HG02973 (cell line): ENCODE data around the gene ASAP3.

Experiments
- ATAC-seq: cut with Tn5 transposase; IDR thresholded peaks from one replicate; pipeline ENCODE4 v1.9.1; 2021; ENCODE audit warnings: moderate library complexity; ENCODE audit not compliant: unreplicated experiment

Gene ASAP3

DNA sequence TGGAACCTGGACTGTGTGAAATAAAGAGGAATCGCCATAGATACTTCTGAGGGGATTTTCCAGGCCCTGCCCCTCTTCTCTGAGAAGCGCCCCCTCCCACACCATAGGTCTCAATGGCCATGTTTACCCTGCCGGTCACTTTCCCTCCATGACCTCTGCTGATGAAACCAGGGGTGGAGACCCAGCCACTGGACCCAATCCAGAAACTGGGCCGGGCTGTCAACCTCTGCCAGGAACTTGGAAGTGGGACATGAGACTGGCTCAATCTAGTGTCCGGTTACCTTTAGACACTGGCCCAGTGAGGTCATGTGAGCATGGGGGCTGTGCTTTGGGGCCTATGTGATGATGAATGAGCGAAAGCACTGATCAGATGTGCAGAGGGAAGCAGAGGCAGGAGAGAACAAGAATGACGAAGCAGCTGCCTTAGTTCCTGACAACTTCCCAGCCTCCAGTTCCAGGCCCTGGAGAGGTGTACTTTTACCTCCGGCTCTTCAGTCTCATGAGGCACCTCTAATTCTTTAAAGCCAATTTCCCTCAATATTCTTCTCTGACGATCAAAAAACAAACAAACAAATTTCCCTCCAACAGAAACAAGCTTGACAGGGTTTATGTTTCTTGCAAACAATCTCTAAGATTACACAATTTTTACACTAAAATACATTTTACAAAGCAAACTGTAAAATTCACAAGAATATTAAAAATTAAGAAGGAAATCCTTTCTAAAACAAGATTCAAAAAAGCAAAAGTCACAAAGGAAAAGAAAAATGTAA, 4.9 kb downstream of the ASAP3 start:
- ATAC-seq, result no peak

DNA sequence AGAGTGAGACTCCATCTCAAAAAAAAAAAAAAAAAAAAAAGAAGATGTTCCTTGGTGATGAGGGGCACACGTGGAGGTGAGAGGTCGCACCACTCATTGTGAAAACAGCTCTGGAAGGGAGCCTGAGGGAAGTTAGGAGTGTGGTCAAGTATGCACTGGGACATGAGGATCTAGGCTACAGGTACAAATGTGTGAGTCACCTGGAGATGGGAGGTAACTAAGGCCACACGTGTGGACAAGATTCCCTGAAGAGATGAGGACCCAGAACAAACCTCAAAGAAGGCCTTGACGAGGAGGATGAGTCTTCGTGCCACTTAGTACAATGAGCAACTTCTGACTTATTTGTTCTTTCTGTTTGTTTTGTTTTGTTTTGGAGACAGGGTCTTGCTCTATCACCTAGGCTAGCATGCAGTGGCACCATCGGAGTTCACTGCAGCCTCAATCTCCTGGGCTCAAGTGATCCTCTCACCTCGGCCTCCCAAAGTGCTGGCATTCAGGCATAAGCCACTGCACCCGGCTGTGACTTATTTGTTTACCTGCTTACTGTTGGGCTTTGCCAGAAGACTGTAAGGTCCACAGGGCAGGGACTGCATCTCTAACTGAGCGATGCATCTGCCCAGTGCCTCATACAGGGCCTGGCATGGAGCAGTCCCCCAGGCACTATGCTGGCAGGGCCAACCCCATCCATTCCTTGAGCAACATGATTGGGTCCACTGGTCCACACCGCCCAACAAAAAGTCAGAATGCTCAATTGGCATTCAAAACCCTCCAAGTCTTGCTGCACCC, 6.4 kb downstream of the ASAP3 start:
- no peak for ATAC-seq

DNA sequence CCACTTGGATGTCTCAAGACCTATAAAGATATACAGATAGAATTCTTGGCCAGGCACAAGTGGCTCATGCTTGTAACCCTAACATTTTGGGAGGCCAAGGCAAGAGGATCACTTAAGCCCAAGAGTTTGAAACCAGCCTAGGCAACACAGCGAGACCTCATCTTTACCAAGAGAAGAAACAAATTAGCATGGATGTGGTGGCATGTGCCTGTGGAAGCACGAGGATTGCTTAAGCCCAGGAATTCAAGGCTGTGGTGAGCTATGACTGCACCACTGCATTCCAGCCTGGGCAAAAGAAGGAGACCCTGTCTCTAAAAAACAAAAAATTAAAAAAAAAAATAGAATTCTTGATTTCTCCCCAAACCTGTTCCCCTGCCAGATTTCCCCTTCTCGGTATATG, 8.3 kb downstream of the ASAP3 start:
- ATAC-seq, result no peak

DNA sequence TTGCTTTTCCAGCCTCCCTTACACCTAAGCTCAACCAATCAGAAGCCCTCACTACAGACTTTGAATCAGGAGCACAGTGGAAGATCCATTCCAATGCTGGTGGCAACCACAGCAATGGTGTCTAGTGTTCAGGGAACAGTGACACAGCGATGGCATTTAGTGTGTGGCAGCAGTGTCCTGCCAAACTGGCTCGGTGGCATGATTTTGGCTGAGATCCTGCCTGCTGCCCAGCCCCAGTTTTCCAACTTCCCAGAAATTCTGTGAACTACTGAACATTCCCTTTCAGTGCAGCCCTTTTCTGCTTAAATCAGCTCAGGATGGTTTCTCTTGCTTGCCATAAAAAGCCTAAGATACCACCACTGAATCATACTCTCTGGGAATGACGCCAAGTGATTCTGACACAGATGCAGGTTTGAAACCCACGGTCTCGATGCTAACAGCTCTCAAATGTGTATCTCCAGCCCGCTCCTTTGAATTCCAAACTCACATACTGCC, 8.8 kb downstream of the ASAP3 start:
- no peak for ATAC-seq

DNA sequence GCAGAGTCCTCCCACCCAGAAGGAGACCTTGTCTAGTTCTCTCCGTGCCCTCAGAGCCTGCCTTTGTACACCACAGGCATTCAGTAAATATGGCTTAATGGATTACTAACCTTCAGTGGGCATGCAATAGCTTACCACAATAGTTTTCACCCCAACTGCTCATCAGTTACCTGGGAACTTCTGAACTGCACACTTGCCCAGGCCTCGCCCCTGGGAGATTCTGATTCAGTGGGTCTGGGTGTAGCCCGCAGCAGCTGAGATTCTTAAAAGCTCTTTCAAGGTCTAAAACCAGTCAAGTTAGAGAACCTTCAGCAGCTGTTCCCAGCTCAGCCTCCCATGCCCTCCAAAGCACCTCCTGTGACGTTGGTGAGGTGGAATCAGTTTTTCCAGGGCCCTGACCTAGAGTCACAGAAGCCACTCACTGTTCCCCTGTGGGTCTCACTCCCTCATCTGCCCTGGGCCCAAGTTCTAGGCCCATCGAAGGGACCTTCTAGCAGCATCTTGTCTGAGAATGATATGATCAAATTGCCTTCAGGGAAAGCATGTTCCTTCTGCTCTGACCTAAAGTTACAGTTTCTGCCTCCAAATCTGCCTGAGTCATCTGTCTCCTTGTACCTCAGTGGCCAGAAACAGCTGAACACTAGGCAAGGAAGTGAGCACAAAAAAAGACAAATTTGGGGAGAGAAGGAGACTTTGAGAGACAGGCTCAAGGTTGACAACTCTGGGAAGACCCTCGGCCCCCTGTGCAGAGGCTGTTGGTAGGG, 10.8 kb downstream of the ASAP3 start:
- no peak for ATAC-seq

DNA sequence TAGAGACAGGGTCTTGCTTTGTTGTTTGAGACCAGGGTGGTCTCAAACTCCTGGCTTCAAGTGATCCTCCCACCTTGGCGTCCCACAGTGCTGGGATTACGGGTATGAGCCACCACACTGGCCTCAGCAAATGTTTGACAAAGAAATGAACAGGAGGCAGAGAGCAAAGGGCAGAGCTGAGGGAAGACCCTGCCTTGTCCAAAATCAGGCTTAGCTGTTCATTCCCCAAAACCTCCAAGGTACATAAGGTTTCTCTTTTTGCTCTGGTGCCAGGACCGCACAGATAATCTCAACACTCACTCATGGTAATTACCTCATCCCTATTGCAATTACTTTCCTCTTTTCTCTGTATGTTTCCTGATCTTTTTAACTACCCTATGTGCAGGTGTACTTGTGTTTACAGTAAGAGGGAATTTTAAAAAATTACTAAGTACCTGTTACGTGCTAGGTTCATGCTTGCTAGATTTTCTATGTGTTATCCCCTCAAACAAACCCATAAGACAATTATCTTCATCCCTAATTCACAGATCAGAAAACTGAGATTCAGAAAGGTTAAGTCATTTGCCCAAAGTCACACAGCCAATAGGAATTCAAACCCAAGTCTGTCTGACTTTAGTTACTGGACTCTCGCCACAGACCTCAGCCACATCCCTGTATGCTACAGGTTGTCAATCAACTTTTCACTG, 11.5 kb downstream of the ASAP3 start:
- no peak for ATAC-seq

DNA sequence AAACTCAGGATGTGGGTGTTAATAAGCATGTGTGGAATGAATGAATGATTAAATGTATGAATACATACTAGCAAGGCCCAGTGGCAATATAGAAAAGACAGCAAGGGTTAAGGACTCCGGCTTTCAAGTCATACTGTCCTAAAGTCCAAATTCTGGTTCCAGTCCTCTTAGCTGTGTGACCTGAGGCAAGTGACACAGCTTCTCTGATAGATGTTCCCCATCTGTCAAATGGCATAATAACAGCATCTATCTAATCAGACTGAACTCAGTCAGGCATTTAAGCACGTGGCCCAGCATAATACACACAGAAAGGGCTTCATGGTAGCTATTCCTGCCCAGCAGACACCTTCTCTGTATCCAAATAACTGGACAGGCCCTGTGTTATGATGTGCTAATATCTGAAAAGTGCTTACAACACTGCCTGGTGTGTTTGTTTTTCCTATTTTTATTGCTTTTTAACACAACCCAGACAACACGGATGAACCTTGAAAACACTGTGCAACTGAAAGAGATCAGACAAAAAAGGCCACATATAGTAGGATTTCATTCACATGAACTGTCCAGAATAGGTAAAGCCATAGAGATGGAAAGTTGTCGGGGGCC, 12.4 kb downstream of the ASAP3 start:
- ATAC-seq, result no peak

DNA sequence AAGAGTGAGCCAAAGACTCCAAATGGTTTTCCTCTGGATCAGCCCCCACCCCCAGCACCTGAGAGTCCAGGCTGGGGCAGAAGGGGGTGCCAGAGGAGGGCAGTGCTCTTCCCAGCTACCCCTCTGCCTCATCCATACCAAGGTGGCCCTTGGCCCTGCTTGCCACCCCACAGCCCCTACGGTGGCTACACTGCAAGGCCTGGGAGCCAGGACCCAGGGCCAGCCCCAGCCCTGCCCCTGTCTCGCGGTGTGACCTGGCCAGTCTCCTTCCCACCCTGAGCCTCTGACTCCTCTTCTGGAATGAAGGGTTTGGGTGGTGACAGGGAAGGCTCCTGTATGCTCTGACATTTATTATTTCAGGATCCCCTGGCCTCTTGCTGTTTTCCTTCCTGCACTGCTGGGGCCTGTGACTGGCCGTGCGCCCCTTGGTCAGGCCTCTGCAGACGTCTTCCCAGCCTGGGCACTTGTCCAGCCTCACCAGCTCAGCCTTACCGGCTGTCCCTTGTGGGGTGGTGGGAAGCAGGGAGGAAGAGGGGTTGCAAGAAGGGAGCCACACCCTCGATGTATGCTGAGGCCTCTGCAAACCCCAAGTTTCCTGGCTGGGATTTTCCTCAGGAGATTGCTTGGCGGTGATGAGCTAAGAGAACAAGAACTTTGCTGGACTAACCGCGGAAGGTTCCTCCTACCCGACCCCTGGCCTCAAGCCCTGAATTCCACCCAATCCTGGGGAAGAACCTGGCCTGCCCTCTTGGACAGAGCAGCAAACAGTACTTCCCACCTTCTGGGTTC, 13.5 kb downstream of the ASAP3 start:
- no peak for ATAC-seq

DNA sequence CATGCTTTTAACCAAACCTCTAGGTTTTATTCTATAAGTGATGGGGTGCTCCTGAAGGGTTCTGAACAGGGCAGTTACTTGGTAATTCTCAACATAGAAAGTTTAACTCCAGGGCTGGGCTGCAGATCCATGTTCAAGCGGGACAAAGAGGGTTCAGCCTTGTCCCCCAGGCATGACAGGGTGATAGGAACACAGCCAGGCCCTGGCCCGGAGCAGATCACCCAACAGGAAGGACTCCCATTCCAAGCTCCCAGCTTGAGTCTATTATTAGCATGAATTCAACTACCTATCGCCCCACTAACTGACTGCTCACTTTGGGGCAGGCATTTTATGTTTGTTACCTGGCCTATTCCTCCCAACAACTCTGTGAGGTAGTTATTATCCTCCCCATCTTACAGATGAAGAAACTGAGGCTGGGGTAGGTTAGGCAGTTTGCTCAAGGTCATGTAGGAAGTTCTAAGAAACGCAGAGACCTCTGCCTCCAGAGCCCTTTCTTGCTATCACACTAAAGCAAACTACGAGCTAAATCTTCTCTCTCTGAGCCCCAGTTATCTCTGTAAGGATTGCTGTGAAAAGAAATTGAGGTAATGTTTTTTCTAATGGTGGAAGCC, 14.5 kb downstream of the ASAP3 start:
- no peak for ATAC-seq

DNA sequence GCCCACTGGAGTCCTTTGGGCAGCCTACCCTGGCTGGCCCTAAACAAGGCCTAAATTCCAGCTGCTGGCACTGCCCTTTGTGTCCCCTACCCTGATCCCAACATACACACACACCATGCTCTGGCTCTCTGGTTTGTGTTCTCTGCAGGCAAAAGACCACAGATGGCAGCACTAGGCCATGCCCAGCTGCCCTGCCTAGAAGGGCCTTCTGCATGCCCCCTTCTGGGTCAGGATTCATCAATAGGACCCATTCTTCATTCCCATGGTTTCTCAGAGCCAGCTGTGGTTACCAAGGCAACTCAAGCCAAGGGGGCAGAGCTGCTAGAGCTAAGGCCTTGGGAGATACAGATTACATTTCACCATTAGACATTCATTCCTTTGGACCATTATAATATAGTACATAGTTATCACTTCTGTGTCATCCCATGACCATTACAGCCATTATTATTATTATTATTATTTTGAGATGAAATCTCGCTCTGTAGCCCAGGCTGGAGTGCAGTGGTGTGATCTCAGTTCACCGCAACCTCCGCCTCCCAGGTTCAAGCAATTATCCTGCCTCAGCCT, 17.5 kb downstream of the ASAP3 start:
- no peak for ATAC-seq

DNA sequence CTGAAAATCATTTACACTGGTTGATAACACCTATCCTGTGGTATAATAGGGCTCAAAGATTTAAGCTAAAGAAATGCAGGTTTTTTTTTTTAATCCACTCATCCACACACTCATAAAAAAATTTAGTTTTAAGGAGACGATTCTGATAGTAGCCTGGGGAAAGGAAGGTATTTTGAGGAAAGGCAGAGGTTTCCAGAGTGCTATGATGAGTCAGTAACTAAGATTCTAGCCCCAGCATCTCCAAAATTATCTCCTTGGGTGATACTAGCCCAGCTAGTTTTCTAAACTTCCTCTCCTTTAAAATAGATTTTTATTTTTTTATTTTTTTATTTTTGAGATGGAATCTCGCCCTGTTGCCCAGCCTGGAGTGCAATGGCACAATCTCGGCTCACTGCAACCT, 20.7 kb downstream of the ASAP3 start:
- no peak for ATAC-seq

DNA sequence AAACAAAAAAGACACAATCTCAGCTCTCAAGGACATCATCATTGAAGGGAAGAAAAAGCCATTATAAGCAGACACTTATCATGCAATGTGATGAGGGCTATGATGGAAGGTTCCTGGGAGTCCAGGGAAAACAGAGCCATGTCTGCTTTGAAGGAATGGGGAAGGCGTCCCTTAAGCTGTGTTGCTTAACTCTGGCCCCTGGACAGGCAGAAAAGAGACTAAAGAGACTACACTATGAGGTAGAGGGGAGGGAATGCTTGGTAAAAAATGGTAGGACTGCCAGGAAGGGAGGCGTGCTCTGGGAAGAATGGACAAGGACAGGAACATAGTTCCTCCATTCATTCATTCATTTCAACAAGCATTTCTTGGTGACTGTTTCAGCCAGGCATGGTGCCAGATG, 21.2 kb downstream of the ASAP3 start:
- ATAC-seq, result no peak

DNA sequence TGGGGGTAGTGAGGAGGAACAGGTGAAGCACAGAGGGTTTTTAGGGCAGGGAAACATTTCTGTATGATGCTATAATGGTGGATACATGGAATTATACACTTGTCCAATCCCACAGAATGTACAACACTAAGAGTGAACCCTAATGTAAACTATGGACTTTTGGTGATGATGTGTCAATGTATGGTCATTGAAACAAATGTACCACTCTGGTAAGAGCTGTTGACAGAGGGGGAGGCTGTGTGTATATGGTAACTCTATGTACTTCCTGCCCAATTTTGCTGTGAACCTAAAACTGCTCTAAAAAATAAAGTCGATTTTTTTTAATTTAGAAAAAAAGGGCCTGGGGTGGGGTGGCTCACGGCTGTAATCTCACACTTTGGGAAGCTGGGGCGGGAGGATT, 22.9 kb downstream of the ASAP3 start:
- no peak for ATAC-seq

DNA sequence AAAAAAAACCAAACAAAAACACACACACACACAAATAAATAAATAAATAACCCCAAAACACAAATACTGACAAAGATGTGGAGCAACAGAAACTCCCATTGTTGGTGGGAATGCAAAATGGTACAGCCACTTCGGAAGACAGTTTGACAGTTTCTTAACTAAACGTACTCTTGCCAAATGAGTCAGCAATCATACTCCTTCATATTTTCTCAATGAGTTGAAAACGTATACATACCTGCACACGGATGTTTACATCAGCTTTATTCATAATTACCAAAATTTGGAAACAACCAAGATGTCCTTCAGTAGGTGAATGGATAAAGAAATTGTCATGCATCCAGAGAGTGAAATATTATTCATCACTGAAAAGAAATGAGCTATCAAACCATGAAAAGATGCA, 23.5 kb downstream of the ASAP3 start:
- no peak for ATAC-seq

DNA sequence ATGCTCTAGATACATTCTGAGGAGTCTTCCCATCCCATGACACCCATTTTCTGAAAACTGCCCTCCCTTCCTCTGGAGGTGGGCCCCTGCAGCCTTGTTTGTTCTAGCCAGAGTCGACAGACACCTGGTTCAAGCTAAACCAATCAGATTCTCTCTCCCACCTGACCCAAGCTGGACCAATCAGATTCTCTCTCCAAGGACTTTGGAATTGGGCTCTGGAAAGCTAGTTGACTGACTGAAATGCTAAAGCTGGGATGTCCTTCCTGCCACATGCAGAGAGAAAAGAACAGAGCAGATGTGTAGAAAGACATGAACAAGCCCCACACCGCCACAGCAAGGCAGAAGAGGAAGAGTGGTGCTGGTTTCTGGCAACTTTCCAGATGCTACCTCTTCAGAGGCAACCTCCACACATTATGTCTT, 24.6 kb downstream of the ASAP3 start:
- ATAC-seq, result no peak

DNA sequence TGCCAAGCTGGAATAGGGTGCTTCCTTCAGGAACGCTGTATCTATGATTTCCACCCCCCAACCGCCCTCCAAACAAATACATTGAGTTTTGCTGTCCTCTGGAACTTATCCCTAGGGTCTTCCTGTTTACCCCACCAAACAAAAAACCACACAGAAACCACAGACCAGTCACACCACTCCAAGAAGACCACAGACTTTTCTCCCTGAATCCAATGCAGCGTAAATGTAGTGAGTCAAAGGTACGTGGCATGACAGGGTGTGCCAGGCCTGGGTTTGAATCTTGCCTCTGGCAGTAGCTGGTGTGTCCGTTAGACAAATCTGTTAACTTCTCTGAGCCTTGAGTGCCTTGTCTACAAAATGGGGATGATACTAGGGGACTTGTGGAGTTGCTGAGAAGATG, 27.8 kb downstream of the ASAP3 start:
- no peak for ATAC-seq

DNA sequence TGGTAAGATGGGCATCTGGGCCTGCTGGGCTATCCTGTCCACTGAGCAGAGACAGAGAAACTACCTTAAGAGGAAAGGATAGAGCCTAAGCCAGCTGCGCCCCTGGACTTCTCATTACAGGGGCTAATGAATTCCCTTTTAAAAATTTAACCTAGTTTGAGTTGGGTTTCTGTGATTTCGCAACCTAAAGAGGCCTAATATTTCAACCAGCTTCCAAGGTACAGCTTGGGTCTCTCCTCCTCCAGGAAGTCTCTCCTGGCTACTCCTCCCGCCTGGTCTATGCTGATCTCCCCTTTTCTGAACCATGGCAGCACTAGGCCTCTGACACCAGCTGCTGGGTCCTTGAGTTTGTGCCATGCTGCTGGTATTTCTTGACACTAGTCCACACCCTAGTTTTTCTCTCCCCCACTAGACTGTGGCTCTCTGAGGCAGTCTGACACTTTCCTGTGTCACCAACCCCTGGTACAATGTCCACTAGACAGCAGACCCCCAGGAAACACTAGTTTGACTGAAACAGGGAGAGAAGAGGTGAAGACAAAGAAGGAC, 30.5 kb downstream of the ASAP3 start:
- no peak for ATAC-seq

DNA sequence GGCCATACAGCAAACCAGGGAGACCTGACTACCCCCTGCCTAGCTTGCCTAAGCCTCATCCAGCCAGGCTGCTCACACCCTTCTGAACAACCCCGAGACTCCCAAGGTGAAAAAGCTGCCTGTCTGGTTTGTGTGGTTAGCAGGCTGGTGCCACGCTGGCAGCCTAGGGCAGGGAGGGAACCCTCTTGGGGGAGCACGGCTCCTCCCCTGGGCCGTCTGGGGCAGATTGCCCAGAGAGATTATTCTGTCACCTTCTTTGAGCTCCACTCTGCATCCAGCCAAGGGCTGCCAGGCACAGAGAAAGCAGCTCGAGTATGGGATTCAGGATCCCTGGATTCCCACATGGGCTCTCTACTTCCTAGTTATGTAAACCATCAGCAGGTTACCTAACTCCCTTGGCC, 32.0 kb downstream of the ASAP3 start:
- ATAC-seq, result no peak

DNA sequence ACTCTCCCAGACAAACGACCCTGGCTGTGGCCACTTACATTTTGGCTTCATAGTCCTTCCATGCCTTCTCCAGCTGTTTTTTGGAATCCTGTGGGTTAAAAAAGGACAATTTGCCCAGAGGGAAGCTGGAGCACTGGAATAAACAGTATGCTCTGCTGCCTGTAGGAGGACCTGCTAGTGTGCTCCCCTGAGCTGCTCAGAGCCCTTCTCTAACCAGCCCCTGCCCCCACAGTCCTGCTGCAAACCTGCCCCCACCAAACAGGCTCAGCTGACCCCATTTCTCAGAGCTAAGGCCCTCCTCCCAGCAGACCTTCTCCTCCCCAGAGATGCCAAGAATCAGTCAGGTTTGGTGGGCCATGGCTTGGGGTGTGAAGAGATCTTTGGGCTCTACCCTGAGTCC, 32.5 kb downstream of the ASAP3 start:
- no peak for ATAC-seq
